ENCODE results near the gene STH.

STH gene

DNA sequence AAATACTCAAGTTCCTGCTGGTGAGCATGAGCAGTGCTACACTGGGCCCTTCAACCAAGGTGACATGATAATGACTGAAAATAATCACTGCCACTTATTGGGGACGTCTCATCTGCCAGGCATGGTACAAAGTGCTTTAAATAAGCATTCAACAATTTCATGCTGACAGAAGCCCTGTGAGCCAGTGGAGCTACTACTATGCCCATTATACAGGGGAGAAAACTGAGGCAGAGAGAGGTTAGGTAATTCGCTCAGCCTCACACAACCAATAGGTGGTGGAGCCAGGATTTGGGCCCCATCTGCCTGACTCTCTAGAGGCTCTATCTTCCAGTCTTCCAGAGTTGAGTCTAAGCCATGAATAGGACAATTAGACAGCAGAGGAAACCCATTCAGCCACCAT lies 30.3 kb upstream of the STH start:
- DNase-seq, result no peak

DNA sequence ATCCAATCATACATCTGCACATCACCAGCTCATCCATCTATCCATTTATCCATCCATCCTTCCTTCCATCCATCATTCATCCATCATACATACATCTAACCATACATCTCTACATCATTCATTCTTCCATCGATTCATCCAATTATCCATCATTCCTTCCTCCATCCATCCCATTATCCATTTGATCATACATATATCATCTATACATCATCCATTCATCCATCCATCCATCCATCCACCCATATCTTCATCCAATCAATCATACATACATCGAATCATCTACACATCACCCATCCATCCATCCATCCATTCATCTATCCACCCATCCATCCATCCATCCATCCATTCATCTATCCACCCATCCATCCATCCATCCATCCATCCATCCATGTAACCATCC lies 29.3 kb upstream of the STH start:
- no peak for DNase-seq

DNA sequence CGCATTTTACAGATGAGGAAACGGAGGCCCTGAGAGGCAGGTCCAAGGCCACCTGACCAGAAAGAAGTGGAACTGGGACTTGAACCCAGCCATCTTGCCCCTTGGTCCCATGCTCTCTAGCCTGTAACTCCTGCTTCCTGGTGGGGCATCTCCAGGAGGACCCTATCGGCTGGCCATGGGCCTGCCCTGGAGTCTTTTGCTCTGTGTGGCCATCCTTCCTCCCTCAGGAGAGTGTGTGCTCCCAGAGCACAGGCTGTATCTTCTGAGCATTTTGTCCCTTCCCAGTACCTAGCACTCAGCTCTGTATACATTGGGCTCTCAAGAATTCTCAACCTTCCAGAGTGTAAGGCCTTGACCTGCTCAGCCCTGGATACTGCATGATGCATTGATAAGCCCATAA lies 28.4 kb upstream of the STH start:
- DNase-seq, result no peak

DNA sequence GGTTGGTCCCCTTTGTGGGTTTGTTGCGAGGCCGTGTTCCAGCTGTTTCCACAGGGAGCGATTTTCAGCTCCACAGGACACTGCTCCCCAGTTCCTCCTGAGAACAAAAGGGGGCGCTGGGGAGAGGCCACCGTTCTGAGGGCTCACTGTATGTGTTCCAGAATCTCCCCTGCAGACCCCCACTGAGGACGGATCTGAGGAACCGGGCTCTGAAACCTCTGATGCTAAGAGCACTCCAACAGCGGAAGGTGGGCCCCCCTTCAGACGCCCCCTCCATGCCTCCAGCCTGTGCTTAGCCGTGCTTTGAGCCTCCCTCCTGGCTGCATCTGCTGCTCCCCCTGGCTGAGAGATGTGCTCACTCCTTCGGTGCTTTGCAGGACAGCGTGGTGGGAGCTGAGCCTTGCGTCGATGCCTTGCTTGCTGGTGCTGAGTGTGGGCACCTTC lies 27.3 kb upstream of the STH start:
- no peak for DNase-seq

DNA sequence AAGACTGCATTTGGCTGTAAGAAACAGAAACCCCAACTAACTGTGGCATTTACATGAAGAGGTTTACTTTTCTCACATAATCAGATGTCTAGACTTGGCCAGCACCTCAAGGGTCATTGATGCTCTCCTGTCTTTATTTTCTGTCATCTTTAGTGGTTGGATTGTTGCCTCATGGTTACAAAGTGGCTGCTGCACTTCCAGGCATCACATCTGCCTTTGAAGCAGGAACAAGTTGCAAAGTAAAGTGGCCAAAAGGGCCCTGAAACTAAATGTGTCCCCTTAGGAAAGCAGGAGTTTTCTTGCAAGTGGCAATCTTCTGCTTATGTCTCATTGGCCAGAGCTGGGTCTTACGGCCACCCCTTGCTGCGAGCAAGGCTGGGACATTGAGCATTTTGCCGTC lies 26.5 kb upstream of the STH start:
- DNase-seq, result no peak

DNA sequence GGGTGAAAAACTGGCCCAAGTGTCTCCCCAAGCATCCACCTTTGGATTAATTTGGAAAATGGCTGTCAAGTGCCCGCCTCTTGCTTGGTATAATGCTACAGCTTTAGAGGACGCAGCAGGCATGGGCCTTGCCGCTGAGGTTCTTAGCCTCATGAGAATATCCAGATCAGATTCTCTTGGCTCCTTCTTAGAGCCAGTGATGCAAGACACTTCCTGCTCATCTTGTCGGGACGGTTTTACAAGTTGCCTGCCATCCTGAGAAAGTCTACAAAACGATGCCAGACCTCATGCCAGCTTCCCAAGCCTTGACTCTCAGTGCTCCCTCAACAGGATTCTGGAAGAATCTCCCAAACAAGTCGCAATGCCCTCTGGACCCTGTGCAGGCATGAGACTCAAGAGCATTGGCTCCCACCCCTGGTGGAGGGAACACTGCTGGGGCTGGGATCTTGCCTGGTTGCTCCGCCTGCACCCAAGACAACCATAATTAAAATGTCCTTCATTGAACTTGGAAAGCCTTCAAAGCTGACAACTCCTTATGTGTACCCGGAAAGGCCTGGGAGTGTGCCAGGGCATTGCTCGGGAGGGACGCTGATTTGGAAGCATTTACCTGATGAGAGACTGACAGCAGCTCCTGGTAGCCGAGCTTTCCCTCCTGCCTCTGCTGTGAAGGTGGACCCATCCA lies 25.8 kb upstream of the STH start:
- DNase-seq, result no peak

DNA sequence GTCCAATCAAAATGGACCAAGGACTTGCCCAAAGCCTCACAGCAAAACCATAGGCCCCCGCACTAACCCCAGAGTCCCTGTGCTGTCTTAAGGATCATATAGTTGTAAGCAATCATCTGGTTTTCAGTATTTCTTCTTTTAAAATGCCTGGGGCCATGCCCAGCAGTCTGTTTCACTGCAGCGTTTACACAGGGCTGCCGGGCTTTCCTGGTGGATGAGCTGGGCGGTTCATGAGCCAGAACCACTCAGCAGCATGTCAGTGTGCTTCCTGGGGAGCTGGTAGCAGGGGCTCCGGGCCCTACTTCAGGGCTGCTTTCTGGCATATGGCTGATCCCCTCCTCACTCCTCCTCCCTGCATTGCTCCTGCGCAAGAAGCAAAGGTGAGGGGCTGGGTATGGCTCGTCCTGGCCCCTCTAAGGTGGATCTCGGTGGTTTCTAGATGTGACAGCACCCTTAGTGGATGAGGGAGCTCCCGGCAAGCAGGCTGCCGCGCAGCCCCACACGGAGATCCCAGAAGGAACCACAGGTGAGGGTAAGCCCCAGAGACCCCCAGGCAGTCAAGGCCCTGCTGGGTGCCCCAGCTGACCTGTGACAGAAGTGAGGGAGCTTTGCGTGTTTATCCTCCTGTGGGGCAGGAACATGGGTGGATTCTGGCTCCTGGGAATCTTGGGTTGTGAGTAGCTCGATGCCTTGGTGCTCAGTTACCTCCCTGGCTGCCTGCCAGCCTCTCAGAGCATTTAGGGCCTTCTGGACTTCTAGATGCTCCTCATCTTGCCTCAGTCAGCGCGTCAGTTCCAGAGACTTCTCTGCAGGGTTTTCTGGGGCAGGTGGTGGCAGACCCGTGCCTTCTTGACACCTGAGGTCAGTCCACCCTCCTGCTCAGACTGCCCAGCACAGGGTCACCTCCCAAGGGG lies 24.8 kb upstream of the STH start:
- DNase-seq, result no peak

DNA sequence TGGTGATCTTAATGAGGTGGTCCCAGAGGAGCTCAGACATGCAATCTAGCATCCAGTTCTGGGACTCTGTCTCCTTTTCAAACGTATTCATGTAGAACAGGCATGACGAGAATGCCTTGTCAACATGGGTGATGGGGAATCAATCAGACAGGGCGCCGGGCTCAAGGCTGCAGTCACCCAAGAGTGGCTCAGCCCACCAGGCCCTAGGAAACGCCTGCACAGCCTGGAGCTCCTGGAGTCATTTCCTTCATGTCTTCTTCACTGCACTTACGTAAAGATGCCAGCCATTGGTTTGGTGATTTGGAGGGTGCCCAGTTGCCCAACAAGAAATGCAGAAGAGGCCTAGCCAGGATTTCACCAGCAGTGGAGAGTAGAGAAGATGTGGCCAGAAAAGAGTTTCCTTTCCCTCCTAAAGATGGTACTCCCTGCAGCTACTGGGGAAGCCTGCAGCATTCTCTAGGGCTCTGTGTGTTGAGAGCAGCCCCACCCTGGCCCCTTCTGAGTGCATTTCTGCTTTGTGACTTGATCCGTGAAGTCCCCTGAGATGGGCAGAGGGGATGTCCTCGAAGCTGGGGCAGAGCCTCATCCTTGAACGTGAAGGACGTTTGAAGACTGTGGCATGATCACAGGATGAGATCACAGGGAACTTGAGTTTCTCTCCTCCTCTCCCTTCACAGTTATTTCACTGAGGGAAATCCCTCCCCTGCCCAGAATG lies 24.0 kb upstream of the STH start:
- DNase-seq, result no peak

DNA sequence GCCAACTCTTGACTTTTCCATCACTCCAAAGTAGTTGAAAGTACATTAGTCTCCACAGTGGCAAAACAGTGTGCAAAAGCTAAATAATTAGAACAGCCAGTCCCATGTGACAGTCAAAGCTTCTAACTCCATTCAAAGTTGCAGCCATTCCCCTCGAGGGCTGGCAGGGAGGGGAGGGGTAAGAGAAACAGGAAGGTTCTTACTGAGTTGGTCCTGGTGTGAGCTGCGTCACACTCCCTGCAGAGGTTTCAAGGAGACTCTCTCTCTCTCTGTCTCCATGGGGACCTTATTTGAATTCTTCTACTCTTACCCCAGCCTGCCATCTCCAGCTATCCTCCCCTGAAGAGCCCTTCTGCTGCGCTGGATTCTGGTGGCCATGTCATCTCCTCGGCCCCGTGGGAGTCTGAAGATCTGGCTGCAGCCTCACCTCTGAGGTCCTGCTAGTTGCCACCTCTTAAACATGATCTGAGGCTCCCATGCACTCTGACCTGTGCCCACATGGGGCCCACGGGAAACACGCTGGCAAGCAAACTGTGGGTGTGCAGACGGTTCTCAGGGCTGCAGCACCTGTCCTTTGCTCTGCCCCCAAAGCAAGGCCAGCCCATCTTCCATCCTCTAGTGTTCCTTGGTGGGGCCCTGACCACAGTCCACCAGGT lies 23.3 kb upstream of the STH start:
- no peak for DNase-seq

DNA sequence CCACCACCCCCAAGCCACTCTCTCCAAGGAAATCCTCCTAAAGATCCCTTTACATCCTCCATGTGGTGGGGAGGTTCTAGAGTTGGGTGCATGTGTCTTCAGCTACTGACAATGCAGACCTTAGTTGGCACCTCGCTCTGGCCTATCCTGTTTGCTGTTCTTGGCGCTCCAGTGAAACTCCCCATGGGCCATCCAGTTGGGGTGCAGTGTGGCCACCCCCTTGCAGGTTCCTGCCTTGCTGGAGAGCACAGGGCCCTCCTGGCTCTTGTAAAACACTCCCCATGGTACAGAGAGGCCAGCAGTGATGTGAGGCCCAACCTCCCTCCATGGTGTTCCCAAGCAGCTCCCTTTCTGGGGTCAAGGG lies 22.7 kb upstream of the STH start:
- no peak for DNase-seq

DNA sequence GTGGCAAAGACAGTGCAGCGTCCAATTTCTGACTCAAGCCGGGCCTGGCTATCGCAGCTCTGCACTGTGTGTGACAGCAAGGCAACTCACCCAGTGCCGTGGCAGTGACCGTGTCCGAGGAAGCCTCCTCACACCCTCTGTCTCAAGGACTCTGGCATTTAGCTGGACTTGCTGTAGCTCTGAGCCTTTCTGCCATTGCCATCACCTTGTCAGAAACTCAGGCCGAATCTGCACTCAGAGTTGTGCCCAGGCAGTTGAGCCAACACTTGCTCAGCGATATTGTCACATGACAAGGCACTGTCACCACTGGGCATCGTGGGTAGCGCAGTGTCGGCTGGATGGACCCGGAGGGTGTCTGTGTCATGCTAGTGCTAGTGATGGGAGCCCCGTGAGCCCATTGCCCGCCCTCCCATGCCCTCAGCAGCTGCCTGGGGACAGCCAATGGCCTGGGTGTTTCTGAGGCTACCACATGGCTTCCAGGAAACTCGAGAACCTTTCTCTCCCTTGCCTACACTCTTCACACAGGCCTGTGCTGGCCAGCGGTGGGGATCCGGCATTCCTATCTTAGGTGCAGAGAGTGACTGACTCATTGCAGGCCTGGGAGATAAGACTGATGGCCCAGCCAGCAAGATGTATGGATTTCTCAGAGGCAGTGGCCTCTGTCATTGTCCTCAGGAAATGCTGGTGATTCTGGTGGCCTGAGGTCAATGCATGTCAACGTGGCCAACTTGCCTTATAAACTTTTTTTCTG lies 22.1 kb upstream of the STH start:
- DNase-seq, result no peak

DNA sequence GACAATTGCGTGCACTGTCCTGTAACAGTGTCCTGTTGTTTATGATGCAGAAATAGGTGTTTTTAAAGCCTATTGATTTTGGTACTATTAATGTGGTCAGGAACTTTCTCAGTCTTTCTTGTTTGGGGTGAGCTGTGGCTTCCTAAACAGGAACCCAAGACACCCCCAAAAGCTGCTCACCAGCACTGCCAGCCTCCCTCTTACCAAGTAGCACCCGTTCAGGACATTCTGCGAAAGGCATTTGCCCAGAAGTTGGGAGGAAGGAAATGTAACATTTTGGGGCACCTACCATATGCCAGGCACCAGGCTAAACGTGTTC lies 21.6 kb upstream of the STH start:
- DNase-seq, result no peak

DNA sequence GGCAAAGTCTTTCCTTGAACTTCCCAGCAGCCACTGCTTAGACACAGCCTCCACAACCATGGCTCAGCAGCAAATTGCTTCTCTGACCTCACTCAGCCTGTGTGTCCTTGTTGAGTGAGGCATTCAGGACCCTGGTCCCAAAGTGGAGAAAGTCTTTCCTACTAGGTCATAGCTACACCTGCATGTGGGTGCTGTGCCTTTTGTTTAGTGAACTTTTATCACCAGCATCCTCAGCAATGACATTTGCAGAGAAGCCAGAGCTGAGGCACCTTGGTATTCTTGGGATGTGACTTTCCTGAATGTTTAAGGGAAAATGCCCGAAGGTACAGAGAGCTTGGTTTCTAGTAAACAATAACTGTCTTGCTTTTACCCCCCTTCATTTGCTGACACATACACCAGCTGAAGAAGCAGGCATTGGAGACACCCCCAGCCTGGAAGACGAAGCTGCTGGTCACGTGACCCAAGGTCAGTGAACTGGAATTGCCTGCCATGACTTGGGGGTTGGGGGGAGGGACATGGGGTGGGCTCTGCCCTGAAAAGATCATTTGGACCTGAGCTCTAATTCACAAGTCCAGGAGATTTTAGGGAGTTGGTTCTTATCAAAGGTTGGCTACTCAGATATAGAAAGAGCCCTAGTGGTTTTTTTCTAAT lies 20.9 kb upstream of the STH start:
- DNase-seq, result no peak

DNA sequence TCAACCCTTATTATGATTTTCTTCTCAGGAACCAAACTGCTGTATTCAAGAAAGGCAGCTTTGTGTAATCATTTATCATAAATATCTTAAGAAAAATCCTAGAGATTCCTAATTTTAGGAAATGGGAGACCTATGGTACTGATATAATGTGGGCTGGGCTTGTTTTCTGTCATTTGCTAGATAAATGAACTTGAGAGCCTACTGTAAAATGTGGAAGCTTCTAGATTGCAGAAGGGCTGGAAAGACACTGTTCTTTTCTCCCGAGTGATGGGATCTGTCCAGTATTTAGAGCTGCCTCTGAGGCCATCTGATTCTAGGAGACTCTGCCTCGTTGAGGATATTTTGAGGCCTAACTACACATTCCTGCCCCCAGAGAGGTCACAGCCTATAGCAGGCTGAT lies 19.9 kb upstream of the STH start:
- DNase-seq, result no peak

DNA sequence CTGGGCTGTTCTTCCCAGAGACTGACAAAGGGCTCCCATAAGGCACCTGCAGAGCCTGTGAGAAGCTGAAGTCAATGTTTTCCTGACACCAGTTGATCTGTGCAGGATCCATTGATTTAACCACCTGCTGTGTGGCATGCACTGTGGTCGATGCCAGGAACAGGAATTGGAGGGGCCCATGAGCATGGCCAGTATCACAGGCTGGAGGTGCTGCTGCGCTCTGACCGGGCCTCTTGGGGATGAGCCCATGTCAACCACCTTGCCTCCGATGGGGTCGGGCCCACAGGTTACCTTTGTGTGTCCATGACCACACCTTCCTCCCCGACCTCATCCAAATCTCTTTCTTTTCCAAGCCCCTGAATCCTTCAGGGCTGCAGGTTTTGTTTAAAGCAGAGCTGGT lies 18.2 kb upstream of the STH start:
- DNase-seq, result no peak

DNA sequence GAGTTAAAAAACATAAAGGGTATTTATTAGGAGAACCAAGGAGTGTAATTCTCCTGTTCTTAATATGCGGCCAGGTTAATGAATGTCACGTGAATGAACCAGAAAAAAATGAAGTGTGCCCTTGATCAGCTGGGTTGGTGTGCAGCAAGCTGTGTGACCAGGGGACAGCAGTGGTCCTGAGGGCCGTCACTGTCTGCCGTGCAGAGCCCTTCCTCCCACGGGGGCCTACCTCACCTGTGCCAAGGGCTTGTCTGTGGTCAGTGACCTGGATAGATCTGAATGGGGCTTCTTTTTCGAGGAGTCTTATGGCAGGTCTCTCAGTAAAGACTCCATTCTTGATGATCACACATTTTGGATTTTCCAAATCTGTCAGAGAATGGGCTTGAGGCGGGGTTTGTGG lies 17.7 kb upstream of the STH start:
- no peak for DNase-seq

DNA sequence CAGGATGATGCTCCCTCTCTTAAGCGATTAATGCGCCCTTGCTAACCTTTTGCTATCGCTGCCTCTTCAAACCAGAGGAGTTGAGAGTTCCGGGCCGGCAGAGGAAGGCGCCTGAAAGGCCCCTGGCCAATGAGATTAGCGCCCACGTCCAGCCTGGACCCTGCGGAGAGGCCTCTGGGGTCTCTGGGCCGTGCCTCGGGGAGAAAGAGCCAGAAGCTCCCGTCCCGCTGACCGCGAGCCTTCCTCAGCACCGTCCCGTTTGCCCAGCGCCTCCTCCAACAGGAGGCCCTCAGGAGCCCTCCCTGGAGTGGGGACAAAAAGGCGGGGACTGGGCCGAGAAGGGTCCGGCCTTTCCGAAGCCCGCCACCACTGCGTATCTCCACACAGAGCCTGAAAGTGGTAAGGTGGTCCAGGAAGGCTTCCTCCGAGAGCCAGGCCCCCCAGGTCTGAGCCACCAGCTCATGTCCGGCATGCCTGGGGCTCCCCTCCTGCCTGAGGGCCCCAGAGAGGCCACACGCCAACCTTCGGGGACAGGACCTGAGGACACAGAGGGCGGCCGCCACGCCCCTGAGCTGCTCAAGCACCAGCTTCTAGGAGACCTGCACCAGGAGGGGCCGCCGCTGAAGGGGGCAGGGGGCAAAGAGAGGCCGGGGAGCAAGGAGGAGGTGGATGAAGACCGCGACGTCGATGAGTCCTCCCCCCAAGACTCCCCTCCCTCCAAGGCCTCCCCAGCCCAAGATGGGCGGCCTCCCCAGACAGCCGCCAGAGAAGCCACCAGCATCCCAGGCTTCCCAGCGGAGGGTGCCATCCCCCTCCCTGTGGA lies 16.0 kb upstream of the STH start:
- DNase-seq, result no peak

DNA sequence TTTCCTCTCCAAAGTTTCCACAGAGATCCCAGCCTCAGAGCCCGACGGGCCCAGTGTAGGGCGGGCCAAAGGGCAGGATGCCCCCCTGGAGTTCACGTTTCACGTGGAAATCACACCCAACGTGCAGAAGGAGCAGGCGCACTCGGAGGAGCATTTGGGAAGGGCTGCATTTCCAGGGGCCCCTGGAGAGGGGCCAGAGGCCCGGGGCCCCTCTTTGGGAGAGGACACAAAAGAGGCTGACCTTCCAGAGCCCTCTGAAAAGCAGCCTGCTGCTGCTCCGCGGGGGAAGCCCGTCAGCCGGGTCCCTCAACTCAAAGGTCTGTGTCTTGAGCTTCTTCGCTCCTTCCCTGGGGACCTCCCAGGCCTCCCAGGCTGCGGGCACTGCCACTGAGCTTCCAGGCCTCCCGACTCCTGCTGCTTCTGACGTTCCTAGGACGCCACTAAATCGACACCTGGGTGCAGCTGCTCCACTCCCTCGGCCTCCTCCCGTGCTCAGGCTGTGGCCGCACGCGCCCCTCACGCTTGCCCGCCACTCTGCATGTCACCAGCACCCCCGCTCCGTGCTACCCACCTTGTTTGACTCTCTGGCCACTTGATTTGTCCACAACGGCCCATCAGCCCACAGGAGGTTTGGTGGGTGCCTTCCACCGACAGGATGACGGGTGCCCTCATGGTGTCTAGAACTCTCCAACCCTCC lies 15.3 kb upstream of the STH start:
- no peak for DNase-seq

DNA sequence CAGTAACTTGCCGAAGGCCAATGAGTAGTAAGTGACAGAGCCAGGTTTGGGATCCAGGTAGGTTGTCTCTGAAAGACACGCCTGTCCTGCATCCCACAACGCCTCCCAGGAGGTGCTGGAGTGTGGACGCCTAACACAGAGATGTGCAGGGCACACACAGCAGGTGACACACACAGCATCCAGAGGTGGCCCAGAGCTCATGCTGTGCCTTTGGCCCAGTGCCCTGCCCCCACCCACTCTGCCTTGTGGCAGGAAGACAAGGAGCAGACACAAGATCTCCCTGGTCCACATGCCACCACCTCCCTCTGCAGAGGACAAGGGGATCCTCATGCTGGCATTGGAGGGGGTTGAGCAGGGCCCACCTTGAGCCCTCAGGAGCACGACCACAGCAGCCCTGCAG lies 14.7 kb upstream of the STH start:
- DNase-seq, result no peak

DNA sequence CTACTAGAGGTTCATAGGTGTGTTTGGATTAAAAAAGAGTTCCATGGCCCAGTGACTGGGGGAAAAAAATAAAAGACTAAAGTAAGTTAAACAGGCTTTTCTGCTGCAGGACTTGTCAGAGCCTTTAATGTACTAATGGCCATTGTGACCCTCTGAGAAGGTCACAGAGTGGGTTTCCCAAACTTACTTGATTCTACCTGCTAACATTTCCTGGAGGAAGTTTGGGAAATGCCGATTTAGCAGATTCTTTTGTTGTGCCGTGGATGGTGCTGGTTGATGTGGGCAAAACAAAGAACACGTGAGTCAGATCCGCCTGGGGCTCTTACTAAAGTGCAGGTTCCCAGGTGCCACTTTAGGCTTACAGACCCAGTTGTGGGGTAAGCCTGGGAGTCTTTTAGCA lies 13.6 kb upstream of the STH start:
- no peak for DNase-seq

DNA sequence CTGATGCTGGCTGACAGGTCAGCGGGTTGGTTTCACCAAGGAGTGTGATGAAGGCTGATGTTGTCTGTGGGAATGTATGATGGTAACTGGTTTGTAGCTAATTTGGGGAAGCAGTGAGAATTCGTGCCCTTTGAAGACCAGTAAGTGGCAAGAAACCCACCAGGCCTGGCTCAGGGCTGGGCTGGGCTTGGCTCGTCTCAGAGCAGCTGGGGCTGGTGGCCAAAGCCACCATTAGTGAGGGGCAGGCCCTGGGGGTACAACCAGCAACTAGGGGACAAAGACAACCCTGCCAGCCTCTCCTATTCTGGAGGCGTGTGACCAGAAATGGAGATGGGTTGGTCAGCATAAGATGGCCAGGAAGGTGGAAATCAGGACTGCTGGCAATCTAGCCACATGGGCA lies 13.0 kb upstream of the STH start:
- no peak for DNase-seq
